Occipital lobe (tissue), 3 donors: Measurements from ENCODE around the gene IL3RA. TPM values are rescaled to one million over a fixed set of nuclear protein-coding genes. Genes with fewer than 3 reads are reported as not detected.
"Not testable (repeated sequence)": the region's sequence is repeated elsewhere in the genome, so short reads cannot be mapped to it uniquely, and the experiment has no call there.

Experiments used
- DNase-seq: peaks from one replicate; lab custom pipeline; 2025; lab: John Stamatoyannopoulos, UW
- small RNA-seq: library from RNA; depleted of rRNA; stranded (forward); fragments of <200 nt; gene quantifications from one replicate; pipeline ENCODE3, GENCODE V24; 2014
- total RNA-seq: library from RNA; depleted of rRNA; stranded (reverse); fragments of >200 nt; gene quantifications from one replicate; pipeline ENCODE4 v1.2.3, GENCODE V29; 2014

Gene IL3RA
- total RNA-seq, 1 donor from 2014 or later, result 0.94 TPM

DNA sequence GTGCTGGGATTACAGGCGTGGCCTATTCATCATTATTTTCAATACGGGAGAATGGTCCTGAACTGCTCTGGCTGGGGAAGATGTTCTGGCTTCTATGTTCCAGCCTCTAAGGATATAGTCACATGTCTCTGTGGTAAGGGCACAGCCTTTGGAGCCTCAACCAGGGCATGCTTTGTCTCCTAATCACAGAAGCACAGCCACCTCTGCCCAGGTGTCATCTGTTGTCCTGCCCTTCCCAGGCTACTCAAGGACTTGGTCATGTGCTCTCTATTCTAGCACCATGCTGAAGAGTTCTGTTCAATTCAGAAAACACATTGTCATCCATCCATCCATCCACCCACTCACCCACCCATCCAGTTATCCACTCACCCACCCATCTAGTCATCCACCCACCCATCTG is 86.6 kb downstream of the IL3RA start:
- DNase-seq, result no peak

DNA sequence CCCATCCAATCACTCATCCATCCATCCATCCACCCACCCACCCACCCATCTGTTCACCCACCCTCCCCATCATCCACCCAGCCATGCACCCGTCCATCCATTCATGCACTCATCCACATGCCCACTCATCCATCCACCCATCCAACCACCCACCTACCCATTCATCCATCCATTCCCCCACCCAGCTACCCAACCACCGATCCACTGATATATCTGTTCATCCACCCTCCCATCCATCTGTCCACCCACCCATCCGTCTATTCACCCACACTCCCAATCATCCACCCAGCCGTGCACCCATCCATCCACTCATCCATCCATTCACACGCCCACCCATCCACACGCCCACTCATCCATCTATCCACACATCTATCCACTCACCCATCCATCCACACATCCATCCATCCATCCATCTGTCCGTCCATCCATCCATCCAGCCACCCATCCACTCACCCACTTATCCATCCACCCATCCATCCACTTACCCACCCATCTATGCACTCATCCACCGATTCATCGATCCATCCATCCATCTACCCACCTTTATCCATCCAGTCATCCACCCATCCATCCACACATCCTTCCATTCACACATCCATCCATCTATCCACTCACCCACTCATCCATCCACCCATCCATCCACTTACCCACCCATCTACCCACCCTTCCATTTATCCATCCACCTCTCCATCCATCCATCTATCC is 87.7 kb downstream of the IL3RA start:
- no peak for DNase-seq

DNA sequence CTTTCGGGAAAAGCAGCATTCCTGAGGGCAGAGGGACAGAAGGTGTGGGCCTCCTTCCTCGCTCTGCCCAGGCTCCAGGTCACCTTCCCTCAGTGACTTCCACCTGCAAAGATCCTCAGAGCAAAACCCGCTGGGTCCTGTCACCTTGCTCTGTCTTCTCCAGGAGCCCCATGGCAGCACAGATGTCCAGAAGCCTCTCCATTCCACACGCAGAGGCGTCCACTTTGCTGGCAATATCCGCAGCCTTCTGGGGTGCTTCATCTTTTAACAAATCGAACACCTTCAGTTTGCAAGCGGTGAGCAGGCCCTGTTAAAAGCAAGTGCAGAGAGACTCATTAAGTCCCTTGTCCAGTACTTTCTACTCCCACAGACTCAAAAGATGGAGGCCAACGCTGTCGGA is 88.8 kb downstream of the IL3RA start:
- DNase-seq, result no peak

DNA sequence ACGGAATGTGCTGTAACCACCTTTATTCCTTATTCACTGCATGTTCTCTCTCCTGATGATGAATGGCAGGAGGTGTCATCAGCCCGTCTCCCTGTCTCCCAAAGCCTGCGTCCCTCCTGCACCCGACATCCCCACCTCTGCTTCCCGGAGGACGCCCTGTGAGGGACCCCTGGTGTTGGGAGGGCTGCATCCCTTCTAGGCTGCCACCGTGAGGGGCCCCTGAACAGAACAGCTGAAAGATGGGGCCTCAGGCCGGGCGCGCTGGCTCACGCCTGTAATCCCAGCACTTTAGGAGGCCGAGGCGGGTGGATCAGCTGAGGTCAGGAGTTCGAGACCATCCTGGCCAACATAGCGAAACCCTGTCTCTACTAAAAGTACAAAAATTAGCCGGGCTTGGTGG is 89.7 kb downstream of the IL3RA start:
- not testable (repeated sequence) for DNase-seq

DNA sequence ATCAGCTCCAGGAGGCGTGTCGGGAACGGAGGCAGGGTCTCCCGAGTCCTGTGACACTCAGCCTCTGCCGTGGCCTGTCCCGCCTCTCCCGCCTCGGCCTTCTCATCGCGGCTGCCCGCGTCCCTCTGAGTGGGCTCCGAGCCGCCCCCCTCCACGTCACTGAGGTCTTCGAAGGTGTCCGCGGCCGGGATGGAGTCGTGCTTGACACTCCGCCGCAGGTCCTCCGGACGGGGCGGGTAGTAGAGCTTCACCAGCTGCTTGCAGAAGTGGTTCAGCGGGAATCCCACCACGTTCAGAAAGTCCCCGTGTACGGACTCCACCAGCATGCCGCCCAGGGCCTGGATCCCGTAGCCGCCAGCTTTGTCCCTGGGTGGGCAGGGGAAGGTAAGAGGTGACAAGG is 91.2 kb downstream of the IL3RA start:
- DNase-seq, result no peak

DNA sequence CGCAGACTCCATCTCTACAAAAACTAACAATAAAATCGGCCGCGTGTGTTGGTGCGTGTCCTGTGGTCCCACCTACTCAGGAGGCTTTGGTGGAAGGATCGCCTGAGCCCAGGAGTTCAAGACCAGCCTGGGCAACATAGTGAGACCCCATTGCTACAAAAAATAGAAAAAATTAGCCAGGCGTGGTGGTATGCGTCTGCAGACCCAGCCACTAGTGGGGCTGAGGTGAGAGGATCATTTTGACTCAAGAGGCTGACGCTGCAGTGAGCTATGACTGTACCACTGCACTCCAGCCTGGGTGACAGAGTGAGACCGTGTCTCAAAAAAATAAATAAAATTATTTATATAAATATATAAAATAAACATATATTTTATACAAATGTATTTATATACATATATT is 93.9 kb downstream of the IL3RA start:
- DNase-seq, result no peak

Small RNA genes lying within 50 kb of the gene (small RNA-seq; reads per million reads assigned to genes)
- gene MIR3690, result not detected
- gene RNA5SP498, result not detected

Other genes starting within 250 kb of the IL3RA start
- gene CRLF2, start 124.1 kb upstream of the IL3RA start, total RNA-seq, result not detected
- 10.5 TPM for gene CSF2RA, start 68.0 kb upstream of the IL3RA start, total RNA-seq
- gene SLC25A6, start 55.3 kb downstream of the IL3RA start, total RNA-seq, result 126 TPM
- 11.1 TPM for gene ASMTL, start 116.1 kb downstream of the IL3RA start, total RNA-seq
- gene P2RY8, start 200.4 kb downstream of the IL3RA start, total RNA-seq, result 0.16 TPM